ENCODE measurements around the gene ATP8B3.

Gene ATP8B3

DNA sequence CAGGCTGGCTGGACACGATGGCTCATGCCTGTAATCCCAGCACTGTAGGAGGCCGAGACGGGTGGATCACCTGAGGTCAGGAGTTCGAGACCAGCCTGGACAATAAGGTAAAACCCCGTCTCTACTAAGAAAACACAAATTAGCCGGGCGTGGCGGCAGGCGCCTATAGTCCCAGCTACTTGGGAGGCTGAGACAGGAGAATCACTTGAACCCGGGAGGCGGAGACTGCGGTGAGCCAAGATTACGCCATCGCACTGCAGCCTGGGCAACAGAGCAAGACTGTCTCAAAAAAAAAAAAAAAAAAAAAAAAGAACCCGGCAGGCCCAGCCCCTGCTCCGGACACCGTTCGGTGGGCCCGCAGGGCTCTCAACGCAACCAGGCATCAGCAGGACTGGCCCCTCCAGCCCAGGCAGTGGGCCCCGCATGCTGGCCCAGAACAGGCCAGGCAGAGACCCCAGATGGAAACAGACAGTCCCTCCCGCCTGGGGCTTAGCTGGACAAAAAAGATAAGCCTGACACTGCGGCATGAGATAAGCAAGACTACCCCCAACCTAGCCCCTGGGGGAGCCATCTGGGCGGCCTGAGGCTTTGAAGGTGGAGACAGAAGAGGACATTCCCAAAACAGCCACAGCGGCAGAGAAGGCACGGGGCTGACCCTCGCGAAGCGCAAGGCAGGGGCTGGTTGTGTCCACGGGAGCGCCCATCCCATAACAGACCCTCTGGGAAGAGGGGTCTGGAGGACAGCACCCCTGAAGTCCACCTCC, 24.6 kb upstream of the ATP8B3 start:
- no peak for DNase-seq (ENCODE audit: low spot score)

DNA sequence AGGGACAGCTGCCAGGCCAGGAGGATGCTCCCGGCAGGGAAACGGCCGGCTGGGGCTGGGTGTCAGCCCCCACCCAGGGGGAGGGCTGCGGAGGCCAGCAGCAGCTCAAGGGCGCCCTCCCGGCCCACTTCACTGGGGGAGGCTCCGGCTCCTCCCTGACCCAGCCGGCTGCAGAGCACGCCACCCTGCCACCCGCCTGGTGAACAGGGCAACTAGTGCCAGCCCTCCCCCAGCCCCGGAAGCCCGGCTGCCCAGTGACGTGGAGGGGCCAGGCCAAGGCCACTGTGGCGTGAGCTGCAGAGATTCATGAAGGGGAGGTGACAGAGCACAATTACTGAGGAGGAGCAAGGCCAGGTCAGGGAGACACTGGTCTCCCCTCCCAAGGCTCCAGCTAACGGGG, 21.5 kb upstream of the ATP8B3 start:
- peak; percentile 21 for DNase-seq (ENCODE audit: low spot score)

- no peak for DNase-seq (ENCODE audit: low spot score)
Measured at GRCh38 chr19:1832046-1832663, 20.1 kb upstream of the ATP8B3 start.

DNA sequence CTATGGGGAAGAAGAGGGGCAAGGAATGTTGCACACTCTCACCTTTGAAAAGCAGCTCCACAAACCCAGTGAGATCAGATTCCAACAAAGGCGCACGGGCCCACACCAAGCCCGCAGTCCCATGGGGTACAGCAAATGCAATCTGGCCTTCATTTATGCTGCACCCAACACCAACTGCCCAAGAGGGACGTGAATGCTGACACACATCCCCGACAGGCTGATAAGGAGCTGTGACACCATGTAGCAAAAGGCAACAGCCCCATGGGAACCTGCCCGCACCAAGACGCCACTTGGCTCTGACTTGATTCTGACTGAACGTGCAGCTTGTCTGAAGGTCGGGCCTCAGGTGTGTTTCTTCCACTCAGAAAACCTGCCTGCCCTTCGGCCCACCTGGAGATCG, 18.9 kb upstream of the ATP8B3 start:
- DNase-seq (ENCODE audit: low spot score): no peak

DNA sequence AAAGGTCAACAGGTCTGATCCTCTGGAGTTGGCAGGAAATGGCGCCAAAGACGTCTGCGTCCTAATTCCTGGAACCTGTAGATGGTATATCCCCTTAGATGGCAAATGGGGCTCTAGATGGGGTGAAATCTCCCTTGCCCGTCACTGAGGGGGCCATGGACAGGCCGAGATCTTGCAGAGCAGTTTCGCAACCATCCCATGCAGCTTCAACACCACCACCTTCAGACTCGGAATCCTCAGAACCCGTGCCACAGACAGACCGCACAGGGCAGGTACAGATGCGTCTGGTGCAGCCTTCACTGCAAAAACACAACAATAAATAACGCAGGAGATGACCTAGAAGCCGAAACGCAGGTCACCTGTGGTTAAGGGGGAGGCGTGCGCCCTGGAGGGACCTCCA, 18.5 kb upstream of the ATP8B3 start:
- DNase-seq (ENCODE audit: low spot score): no peak

- no peak for DNase-seq (ENCODE audit: low spot score)
Measured at GRCh38 chr19:1829958-1830357, 17.9 kb upstream of the ATP8B3 start.

DNA sequence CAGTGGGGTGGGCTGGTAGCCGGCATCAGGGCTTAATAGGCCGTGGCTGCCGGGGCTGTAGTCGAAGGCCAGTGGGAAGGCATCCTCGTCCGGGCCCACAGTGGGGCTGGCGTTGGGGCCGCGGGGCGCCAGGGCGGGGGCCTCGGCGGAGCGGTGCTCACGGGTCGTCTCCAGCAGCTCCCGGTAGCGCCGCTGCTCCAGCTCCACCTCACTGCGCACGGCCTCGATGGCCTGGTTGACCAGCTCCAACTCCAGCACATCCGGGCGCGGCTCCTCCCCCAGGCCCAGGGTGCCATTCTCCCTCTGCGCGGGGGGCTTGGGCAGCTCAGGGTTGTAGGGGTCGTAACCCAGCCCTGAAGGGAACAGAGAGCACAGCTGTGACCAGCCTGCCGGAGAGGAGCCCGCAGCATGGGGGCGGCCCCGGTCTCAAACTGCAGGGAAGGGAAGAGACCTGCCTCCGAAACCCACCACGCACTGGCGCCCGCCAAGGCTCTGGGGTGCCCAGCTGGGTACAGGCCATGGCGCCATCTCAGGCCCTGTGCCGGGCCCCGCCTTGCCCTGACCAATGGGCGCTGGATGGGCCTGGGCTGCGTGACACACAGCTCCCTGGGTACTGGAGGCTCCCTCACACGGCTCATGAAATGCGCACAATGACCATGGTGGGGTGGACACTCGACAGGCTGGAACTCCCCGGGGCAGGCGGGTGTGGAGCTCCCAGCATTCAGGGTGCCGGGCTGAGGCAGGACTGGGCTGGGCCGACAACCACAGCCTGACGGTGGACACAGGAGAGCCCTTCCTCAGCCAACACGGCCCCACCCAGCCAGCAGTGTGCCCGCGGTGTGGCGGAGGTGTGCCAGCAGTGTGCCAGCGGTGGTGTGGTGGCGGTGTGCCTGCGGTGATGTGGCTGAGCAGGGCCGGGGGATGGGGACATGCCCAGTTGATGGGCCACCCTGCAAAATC, 16.5 kb upstream of the ATP8B3 start:
- no peak for DNase-seq (ENCODE audit: low spot score)

DNA sequence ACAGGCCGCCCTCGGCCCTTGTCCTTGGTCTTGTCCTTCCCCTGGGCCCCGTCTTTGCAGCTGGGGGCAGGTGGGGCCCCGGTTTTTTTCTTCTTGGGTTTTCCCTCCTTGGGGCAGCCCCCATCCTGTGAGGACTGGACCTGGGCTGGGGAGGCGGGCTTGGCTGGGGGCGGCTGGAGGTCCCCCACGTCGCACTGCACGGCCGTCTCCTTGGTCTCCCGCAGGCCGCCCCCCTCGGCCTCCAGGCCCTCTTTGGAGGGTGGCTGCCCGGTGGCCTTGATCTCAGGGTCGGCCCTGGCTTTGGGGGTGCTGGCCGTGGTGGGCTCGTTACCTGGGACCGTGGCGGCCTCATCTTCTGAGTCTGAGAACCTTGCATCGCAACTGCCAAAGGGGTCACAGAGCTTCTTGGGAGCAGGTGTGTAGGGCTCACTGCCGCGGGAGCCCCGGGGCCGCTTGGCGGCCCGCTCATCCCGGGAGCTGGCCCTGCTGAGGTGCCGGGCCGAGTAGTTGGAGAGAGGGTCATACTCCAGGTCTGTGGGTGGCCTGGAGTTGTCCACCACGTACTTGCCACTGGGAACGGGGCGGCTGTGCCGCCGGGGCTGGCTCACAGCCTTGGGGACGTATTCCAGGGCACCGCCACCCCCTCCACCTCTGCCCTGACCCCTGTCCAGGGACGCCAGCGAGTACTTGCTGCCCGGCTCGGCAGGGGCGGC, 15.6 kb upstream of the ATP8B3 start:
- no peak for DNase-seq (ENCODE audit: low spot score)

- DNase-seq (ENCODE audit: low spot score): no peak
Measured at GRCh38 chr19:1826557-1827521, 14.8 kb upstream of the ATP8B3 start.

GRCh38 chr19:1825909-1826556, 14.0 kb upstream of the ATP8B3 start:
- DNase-seq (ENCODE audit: low spot score): peak; percentile 76

DNA sequence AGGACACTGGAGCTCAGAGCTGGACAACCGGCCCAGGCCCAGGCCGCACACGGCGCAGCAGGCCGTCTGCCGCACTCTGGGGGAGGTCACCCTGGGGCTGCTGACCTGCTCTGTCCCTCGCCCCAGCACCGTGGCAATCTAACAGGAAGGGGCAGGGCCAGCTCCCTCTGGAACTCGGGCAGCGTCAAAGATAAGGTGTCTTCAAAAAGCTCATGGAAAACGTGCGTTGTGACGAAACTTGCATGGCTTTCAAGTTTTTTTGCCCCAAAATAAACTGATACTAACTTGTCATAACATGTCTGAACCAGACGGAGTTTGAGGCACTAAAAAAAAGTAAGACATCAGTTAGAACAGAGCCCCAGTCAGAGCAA, 12.2 kb upstream of the ATP8B3 start:
- no peak for DNase-seq (ENCODE audit: low spot score)

GRCh38 chr19:1823539-1824251, 11.6 kb upstream of the ATP8B3 start:
- DNase-seq (ENCODE audit: low spot score): no peak

GRCh38 chr19:1823020-1823419, 10.9 kb upstream of the ATP8B3 start:
- no peak for DNase-seq (ENCODE audit: low spot score)

- no peak for DNase-seq (ENCODE audit: low spot score)
Measured at GRCh38 chr19:1822210-1822609, 10.1 kb upstream of the ATP8B3 start.

DNA sequence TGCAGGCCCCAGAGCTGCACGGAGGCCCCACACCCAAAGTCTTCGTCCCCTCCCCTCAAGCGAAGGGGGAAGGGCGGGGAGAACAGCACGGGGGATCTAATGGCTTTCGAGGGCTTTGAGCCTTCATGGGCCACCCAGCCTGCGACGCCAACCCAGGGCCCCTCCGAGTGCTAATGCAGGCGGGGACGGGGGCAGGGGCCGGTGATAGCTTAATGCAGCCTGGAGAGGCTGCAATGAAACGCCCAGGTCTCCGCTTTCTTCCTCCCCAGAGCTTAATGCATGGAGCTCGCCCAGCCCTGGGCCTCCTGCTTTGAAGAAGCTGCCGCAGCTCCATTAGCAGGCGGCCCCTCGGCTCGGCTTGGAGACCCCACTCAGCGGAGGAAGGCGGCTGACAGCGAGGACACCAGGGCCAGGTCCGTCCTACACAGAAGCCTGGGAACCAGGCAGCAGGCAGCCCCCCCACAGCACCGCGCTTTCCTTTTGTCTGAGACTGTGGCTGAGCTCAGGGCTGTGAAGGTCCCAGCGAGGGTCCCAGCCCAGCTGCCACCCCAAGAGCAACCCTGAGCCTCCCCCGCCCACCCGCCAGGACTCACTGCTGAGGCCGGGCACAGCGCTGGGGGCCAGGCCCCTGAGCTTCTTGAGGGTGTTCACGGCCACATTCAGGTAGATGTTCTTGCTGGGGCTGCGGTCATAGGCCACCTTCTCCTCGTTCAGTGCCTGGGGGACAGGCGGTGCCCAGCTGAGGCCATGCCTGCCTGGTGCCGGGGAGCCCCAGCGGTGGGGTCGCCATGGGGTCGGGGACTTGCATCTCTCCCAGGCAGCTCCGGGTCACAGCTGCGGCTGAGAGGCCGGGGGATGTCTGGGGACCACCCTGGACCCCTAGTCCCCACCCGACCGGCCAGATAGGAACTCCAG, 7.5 kb upstream of the ATP8B3 start:
- DNase-seq (ENCODE audit: low spot score): no peak

GRCh38 chr19:1818549-1819195, 6.6 kb upstream of the ATP8B3 start:
- DNase-seq (ENCODE audit: low spot score): no peak

DNA sequence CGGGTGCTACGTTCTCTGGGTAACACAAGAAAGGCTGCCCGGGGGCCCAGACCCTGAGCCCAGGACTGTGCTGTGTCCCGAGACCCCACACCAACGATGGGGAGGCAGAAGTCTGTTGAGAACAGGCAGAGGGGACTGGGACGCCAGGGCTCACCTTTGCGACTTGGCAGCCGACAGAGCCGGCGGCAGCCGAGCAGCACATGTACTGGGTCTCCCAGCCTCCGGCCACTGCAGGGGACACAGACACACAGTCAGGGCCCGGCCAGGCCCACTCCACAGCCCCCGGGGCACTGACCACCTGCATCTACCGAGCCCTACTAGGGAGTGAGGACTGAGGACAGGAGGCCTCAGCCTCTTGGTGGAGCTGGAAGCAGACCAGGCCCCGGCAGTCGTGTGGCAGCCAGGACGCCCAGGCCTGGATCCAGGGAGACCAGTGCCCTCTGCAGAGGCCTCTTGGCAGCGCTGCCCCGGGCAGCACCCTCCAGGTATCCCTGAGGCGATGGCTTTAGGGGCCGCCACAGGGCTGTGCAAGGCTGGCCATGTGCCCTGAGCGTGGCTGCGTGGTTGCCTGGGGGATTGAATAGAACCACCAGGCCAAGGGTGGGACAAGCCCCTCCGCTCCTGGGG, 5.6 kb upstream of the ATP8B3 start:
- DNase-seq (ENCODE audit: low spot score): no peak

Measured in Ammon's horn (tissue), 1 donor.